GM18507 (cell line): ENCODE measurements around the gene DTNB.
A peak's percentile ranks its signal among the peaks of the same experiment; 100 is the strongest.
"Not testable (repeated sequence)": the region's sequence is repeated elsewhere in the genome, so short reads cannot be mapped to it uniquely, and the experiment has no call there.

Source experiments
- DNase-seq: peaks from one replicate; pipeline ENCODE4 v3.0.0; 2011; ENCODE audit warnings: low read depth; ENCODE audit not compliant: insufficient read length; ENCODE audit errors: extremely low spot score
- FAIRE-seq: peaks from 2 replicates; lab custom pipeline; 2011; peaks lifted over from hg19 to GRCh38; lab: Jason Lieb, UNC

DTNB gene

GRCh38 chr2:25673300-25674076, at the start of gene DTNB:
Gene DTNB (minus strand): TSS chr2:25673577. CDS start chr2:25652660, 20,917 bp downstream.
- peak; percentile 35 for FAIRE-seq
- peak; percentile 74 for DNase-seq

- FAIRE-seq = no peak
These were observed 48.8 kb upstream of the DTNB start for GRCh38 chr2:25722224-25722623.

GRCh38 chr2:25720575-25720974, 47.2 kb upstream of the DTNB start:
- FAIRE-seq (no peak), DNase-seq (no peak)

More at GRCh38 chr2:25722224-25722623, 48.8 kb upstream of the DTNB start:
- DNase-seq = no peak

- DNase-seq (no peak), FAIRE-seq (no peak)
These were observed 41.4 kb upstream of the DTNB start for GRCh38 chr2:25714740-25715139.

- FAIRE-seq (peak; percentile 51), DNase-seq (no peak)
These were observed 39.1 kb upstream of the DTNB start for GRCh38 chr2:25712455-25712854.

GRCh38 chr2:25711675-25712354, 38.4 kb upstream of the DTNB start:
- no peak for DNase-seq
- FAIRE-seq = peak; percentile 41

GRCh38 chr2:25710750-25711149, 37.4 kb upstream of the DTNB start:
- DNase-seq = no peak
- FAIRE-seq = no peak

GRCh38 chr2:25709349-25709748, 36.0 kb upstream of the DTNB start:
- FAIRE-seq = no peak
- no peak for DNase-seq

GRCh38 chr2:25707927-25708590, 34.7 kb upstream of the DTNB start:
- FAIRE-seq (no peak), DNase-seq (no peak)

GRCh38 chr2:25705575-25705974, 32.2 kb upstream of the DTNB start:
- DNase-seq, FAIRE-seq: not testable (repeated sequence)

- no peak for DNase-seq
- no peak for FAIRE-seq
These were observed 28.4 kb upstream of the DTNB start for GRCh38 chr2:25701801-25702200.

- FAIRE-seq (peak; percentile 62), DNase-seq (no peak)
These were observed 26.9 kb upstream of the DTNB start for GRCh38 chr2:25700221-25700660.

GRCh38 chr2:25699216-25699615, 25.8 kb upstream of the DTNB start:
- no peak for DNase-seq

GRCh38 chr2:25698752-25699151, 25.4 kb upstream of the DTNB start:
- DNase-seq = no peak

More at GRCh38 chr2:25699216-25699615, 25.8 kb upstream of the DTNB start:
- no peak for FAIRE-seq

GRCh38 chr2:25697559-25698341, 24.4 kb upstream of the DTNB start:
- FAIRE-seq (no peak), DNase-seq (no peak)

More at GRCh38 chr2:25698752-25699151, 25.4 kb upstream of the DTNB start:
- no peak for FAIRE-seq

GRCh38 chr2:25692737-25693445, 19.5 kb upstream of the DTNB start:
- DNase-seq = no peak
- FAIRE-seq = no peak

GRCh38 chr2:25692143-25692542, 18.8 kb upstream of the DTNB start:
- no peak for FAIRE-seq
- DNase-seq = no peak

GRCh38 chr2:25690058-25690457, 16.7 kb upstream of the DTNB start:
- no peak for DNase-seq
- FAIRE-seq = no peak

- FAIRE-seq (no peak), DNase-seq (no peak)
These were observed 14.9 kb upstream of the DTNB start for GRCh38 chr2:25688236-25688635.
